SH-SY5Y (cell line): ENCODE measurements around the gene HSPB9.

Experiments
- GATA2 ChIP-seq: IDR thresholded peaks from 2 replicates; pipeline ENCODE4 v1.6.1; 2011; ENCODE audit warnings: mild to moderate bottlenecking, low read depth, low read length
- GATA3 ChIP-seq: IDR thresholded peaks from 2 replicates; pipeline ENCODE4 v1.6.1; 2011; ENCODE audit warnings: low read depth, mild to moderate bottlenecking, low read length, moderate library complexity

- TF ChIP-seq GATA3 (no peak), GATA2 (no peak)
Observed at GRCh38 chr17:42113293-42114069, 9.1 kb upstream of the HSPB9 start.
